Stimulated activated CD4-positive, alpha-beta T cell treated with anti-CD3 and anti-CD28 coated beads, Interleukin-4, amount 100 ng/mL, for 48 hours (primary cell): Measurements from ENCODE around the gene NUDT17.

Experiments used
- DNase-seq, 2 donors: peaks; one replicate each; pipeline ENCODE4 v3.0.0-alpha.2; 2020; ENCODE audit warnings: low read depth in 2 of 2

The NUDT17 gene

GRCh38 chr1:145847827-145848226 lies 2.4 kb downstream of the NUDT17 start:
- DNase-seq = no peak

- DNase-seq = no peak
These were observed 4.1 kb downstream of the NUDT17 start for GRCh38 chr1:145849356-145850160.

- no peak for DNase-seq
These were observed 10.1 kb downstream of the NUDT17 start for GRCh38 chr1:145855426-145855948.

GRCh38 chr1:145857170-145857569 lies 11.7 kb downstream of the NUDT17 start:
- no peak for DNase-seq

- peak; percentile 35 to 40 for DNase-seq
These were observed 12.9 kb downstream of the NUDT17 start for GRCh38 chr1:145858238-145858900.

- peak; percentile 82 to 88 for DNase-seq
These were observed 13.6 kb downstream of the NUDT17 start, which contains the start of gene PIAS3 for GRCh38 chr1:145858901-145859490. Gene PIAS3, minus strand, starts transcription at chr1:145859081. Its CDS starts 91 bp downstream, at chr1:145858990.

- DNase-seq = peak; percentile 65 to 80
These were observed 14.1 kb downstream of the NUDT17 start for GRCh38 chr1:145859491-145860023.

GRCh38 chr1:145863282-145864018 lies 18.0 kb downstream of the NUDT17 start:
- no peak for DNase-seq

- no peak for DNase-seq
These were observed 22.8 kb downstream of the NUDT17 start for GRCh38 chr1:145868232-145868631.

GRCh38 chr1:145871994-145872924 lies 26.8 kb downstream of the NUDT17 start:
- DNase-seq = peak; percentile 22 to 28

- no peak for DNase-seq
These were observed 29.2 kb downstream of the NUDT17 start for GRCh38 chr1:145874646-145875045.

GRCh38 chr1:145877923-145878486 lies 32.6 kb downstream of the NUDT17 start:
- DNase-seq = no peak

GRCh38 chr1:145878724-145879123 lies 33.3 kb downstream of the NUDT17 start:
- DNase-seq = no peak

- DNase-seq = no peak
These were observed 34.3 kb downstream of the NUDT17 start for GRCh38 chr1:145879775-145880174.

GRCh38 chr1:145884675-145885074 lies 39.2 kb downstream of the NUDT17 start:
- no peak for DNase-seq

GRCh38 chr1:145885738-145886287 lies 40.4 kb downstream of the NUDT17 start, which contains the start of gene ANKRD35:
Gene ANKRD35, minus strand, starts transcription at chr1:145885866. Its CDS starts 108 bp downstream, at chr1:145885758.
- DNase-seq = peak; percentile 84 to 87

- no peak for DNase-seq
These were observed 41.0 kb downstream of the NUDT17 start for GRCh38 chr1:145886390-145886789.

- no peak for DNase-seq
These were observed 41.4 kb downstream of the NUDT17 start for GRCh38 chr1:145886816-145887215.

GRCh38 chr1:145887631-145888030 lies 42.2 kb downstream of the NUDT17 start:
- no peak for DNase-seq

- no peak for DNase-seq
These were observed 44.3 kb downstream of the NUDT17 start for GRCh38 chr1:145889722-145890121.
